Stimulated activated CD4-positive, alpha-beta T cell treated with anti-CD3 and anti-CD28 coated beads, Interleukin-4, amount 100 ng/mL, for 1 hour (primary cell): ENCODE data around the gene NFATC4.
A peak's percentile ranks its signal among the peaks of the same experiment; 100 is the strongest.

Experiments
- DNase-seq: peaks from one replicate; pipeline ENCODE4 v3.0.0-alpha.2; 2020

Gene NFATC4

GRCh38 chr14:24411443-24412389 is 43.7 kb downstream of the NFATC4 start:
- peak; percentile 23 for DNase-seq

- DNase-seq: no peak
Observed at GRCh38 chr14:24414077-24414476, 46.1 kb downstream of the NFATC4 start.

DNA sequence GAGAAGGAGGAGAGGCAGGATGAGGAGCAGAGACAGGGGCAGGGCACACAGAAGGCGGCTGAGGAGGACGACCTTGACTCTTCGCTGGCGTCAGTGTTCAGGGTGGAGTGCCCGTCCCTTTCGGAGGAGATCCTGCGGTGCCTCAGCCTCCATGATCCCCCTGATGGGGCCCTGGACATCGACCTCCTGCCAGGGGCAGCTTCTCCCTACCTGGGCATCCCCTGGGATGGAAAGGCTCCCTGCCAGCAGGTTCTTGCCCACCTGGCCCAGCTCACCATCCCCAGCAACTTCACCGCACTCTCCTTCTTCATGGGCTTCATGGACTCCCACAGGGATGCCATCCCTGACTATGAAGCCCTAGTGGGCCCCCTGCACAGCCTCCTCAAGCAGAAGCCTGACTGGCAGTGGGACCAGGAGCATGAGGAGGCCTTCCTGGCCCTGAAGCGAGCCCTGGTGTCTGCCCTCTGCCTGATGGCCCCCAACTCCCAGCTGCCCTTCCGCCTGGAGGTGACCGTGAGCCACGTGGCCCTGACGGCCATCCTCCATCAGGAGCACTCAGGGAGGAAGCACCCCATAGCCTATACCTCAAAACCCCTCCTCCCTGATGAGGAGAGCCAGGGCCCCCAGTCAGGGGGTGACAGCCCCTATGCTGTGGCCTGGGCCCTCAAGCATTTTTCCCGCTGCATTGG is 46.9 kb downstream of the NFATC4 start:
- DNase-seq: no peak

- DNase-seq: no peak
Observed at GRCh38 chr14:24415421-24416253, 47.7 kb downstream of the NFATC4 start.

DNA sequence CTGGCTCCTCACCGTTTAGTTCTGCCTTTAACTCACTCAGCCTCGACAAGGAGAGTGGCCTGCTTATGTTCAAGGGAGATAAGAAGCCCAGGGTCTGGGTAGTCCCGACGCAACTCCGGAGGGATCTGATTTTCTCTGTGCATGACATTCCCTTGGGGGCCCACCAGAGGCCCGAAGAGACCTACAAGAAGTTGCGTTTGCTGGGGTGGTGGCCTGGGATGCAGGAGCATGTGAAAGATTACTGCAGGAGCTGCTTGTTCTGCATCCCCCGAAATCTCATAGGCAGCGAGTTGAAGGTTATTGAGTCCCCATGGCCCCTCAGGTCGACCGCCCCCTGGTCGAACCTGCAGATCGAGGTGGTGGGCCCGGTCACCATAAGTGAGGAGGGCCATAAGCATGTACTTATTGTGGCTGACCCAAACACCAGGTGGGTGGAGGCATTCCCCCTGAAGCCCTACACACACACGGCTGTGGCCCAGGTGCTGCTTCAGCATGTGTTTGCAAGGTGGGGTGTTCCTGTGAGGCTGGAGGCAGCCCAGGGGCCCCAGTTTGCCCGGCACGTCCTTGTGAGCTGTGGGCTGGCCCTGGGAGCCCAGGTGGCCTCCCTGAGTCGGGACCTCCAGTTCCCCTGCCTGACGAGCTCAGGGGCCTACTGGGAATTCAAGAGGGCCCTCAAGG is 48.4 kb downstream of the NFATC4 start:
- DNase-seq: no peak

- no peak for DNase-seq
Observed at GRCh38 chr14:24416932-24417619, 49.1 kb downstream of the NFATC4 start.

- DNase-seq: no peak
Observed at GRCh38 chr14:24417832-24418491, 50.0 kb downstream of the NFATC4 start.

DNA sequence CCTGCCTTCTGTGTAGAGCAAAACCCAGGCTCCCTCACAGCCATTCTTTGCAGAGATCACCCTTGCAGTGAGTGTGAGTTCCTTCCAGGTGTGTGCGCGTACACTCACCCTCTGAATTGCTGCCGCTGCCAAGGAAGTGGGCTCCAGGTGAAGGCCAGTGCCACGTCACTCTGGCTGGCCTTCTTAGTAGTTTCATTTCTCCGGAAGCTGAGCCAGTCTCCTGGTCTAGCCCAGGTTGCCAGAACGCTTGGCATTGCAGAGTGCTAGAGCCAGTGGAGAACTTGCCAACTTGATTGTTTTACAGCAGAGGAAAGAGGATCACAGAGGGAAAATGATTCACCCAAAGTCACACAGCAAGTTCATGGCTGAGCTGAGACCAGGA is 50.5 kb downstream of the NFATC4 start:
- DNase-seq: no peak

DNA sequence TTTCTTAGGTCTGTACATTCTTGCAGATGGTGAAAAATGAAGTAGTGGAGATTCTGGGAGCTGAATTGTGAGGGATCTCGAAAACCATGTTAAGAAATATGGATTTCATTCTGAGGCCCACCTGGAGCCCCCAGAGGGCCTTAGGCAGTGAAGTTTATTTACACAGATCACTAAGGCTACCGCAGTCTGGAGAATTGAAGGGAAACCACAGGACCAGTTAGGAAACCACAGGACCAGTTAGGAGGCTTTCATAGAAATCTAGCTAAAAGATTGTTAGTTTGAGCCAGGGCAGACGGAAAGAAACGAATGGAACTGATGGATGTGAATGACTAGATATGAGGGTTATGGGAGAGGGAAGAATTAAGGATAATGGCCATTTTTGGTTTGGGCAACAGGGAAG is 54.3 kb downstream of the NFATC4 start:
- no peak for DNase-seq

GRCh38 chr14:24422694-24423601 is 55.0 kb downstream of the NFATC4 start:
- no peak for DNase-seq

- no peak for DNase-seq
Observed at GRCh38 chr14:24425704-24426103, 57.7 kb downstream of the NFATC4 start.

- no peak for DNase-seq
Observed at GRCh38 chr14:24426150-24426911, 58.3 kb downstream of the NFATC4 start.

DNA sequence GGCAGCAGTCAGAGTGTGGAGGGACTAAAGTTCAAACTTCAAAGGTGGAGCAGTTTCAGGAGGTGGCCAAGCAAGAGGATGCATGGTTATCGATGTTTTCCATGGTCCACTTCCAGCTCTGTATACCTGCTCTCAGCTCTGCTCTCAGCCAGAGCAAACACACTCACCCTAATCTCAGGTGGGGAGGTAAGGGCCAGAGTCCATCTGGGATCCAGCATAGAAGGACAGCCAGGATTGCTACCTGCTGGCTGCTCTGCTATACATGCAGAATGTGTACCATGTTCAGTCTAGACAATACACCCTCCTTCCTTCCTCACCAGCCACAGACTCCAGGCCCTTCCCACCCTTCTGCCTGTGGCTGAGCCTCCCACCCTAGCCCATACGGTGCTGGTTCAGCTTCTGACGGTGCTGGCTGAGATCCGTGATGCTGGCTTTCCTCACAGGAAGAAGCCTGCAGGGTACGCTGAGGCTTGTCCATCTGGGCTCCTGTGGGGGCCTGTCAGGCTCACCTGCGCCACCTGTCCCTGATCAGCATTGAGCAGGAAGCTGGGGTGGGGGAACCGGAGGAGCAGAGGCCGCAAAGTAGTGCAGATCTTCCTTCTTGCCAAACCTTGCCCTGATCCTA is 59.0 kb downstream of the NFATC4 start:
- no peak for DNase-seq

- DNase-seq: no peak
Observed at GRCh38 chr14:24427537-24428508, 59.8 kb downstream of the NFATC4 start.

GRCh38 chr14:24428628-24429394 is 60.8 kb downstream of the NFATC4 start:
- DNase-seq: no peak
